Left ventricle myocardium superior (tissue), 1 donor: Measurements from ENCODE around the gene GVQW3. TPM values are rescaled to one million over a fixed set of nuclear protein-coding genes. Genes with fewer than 3 reads are reported as not detected.

Source experiments
- ATAC-seq: fragments of 200-7000 bp; cut with Tn5 transposase; one replicate; pipeline ENCODE4 v1.9.1; 2020; ENCODE audit warnings: mild to moderate bottlenecking, moderate library complexity
- DNase-seq: peaks from one replicate; pipeline ENCODE4 v3.0.0-alpha.2; 2020
- intact Hi-C: fragments of 100-400 bp; cut with micrococcal nuclease; formaldehyde crosslinking; loops from one replicate; pipeline ENCODE4 v1.11.0; 2022
- total RNA-seq: library from RNA; stranded (reverse); fragmentation: NEBNext Ultra II Directional; extraction: Animal tissue kit (Norgen Biotek cat#: 25700); gene quantifications from one replicate; pipeline ENCODE4 v1.2.1, GENCODE V29; 2021
- donor health status: DM: no; HTN: yes; CAD: no; lungs with severe emphysema.

Gene GVQW3
- total RNA-seq, 1 donor from 2014 or later: 2.3 TPM

GRCh38 chr11:76436020-76436419 lies 54.9 kb downstream of the GVQW3 start:
- no peak for DNase-seq
- no peak for ATAC-seq
- intact Hi-C loops: no loop called here

GRCh38 chr11:76443268-76443980 lies 62.3 kb downstream of the GVQW3 start:
- ATAC-seq: no peak
- intact Hi-C loops: no loop called here
- no peak for DNase-seq

- ATAC-seq (no peak), DNase-seq (no peak)
- intact Hi-C loops: no loop called here
These were observed 62.9 kb downstream of the GVQW3 start for GRCh38 chr11:76444065-76444383.

- peak; percentile 96 for DNase-seq
- intact Hi-C loops: no loop called here
- ATAC-seq: peak; percentile 96
These were observed 63.4 kb downstream of the GVQW3 start, which contains the start of gene EMSY for GRCh38 chr11:76444384-76445120. Gene EMSY (plus strand): TSS chr11:76445018. CDS start chr11:76446939, 1,921 bp downstream.

- ATAC-seq (peak; percentile 71), DNase-seq (peak; percentile 80)
- intact Hi-C loops: no loop called here
These were observed 64.3 kb downstream of the GVQW3 start for GRCh38 chr11:76445121-76446084.

GRCh38 chr11:76448506-76448905 lies 67.4 kb downstream of the GVQW3 start:
- intact Hi-C loops: no loop called here
- DNase-seq (no peak), ATAC-seq (no peak)

- intact Hi-C loops: no loop called here
- DNase-seq (no peak), ATAC-seq (no peak)
These were observed 72.1 kb downstream of the GVQW3 start for GRCh38 chr11:76453248-76453647.

- ATAC-seq: no peak
These were observed 74.2 kb downstream of the GVQW3 start for GRCh38 chr11:76455331-76455730.

GRCh38 chr11:76455931-76456330 lies 74.8 kb downstream of the GVQW3 start:
- intact Hi-C loops: no loop called here

More at GRCh38 chr11:76455331-76455730, 74.2 kb downstream of the GVQW3 start:
- intact Hi-C loops: no loop called here
- no peak for DNase-seq

GRCh38 chr11:76456571-76456970 lies 75.4 kb downstream of the GVQW3 start:
- intact Hi-C loops: no loop called here
- no peak for ATAC-seq
- DNase-seq: no peak

More at GRCh38 chr11:76455931-76456330, 74.8 kb downstream of the GVQW3 start:
- DNase-seq (no peak), ATAC-seq (no peak)

Other genes starting within 250 kb of the GVQW3 start
- gene WNT11, start 174.8 kb upstream of the GVQW3 start, total RNA-seq: 15.2 TPM
- gene THAP12, start 191 bp upstream of the GVQW3 start, total RNA-seq: 19.0 TPM
- gene EMSY, start 63.7 kb downstream of the GVQW3 start, total RNA-seq: 20.2 TPM